HG03469 (cell line): ENCODE measurements around the gene CCZ1.
"Not testable (repeated sequence)": the region's sequence is repeated elsewhere in the genome, so short reads cannot be mapped to it uniquely, and the experiment has no call there.

Experiments
- ATAC-seq: cut with Tn5 transposase; IDR thresholded peaks from one replicate; pipeline ENCODE4 v1.9.1; 2021; ENCODE audit warnings: mild to moderate bottlenecking, moderate library complexity, moderate number of reproducible peaks; ENCODE audit not compliant: unreplicated experiment

Gene CCZ1

DNA sequence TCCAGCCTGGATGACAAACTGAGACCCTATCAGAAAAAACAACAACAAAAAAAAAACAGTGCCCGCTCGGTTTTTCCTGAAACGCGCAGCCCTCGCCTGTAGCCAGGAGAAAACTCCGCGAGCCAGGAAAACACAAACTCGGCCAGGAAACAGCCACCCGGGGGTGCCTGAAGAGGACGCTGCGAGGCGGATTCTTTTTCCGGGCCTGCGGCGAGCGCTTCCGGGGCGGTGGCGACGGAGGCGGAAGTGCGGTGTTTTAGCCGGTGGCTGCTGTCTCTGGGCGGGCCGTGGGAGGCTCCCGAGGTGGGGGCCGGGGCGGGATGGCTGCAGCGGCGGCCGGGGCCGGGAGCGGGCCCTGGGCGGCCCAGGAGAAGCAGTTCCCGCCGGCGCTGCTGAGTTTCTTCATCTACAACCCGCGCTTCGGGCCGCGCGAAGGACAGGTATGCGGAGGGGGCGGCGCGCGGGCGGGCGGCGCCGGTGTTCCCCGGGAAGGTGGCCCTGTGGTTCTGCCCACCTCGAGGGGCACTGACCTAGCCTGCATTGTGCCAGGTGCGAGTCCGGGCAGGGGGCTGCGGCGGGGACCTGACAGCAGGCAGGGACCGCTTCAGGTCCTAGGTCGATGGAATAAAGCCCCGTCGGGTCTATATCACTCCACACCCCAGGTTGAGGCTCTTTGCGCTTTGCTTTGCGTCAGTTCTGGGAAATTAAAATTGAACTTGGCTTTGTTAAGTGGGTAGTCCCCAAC is at the start of gene CCZ1:
CCZ1 (plus strand) TSS at position 254 of the 745 bp plus-strand sequence; CDS start at position 321, 67 bp downstream.
- not testable (repeated sequence) for ATAC-seq

DNA sequence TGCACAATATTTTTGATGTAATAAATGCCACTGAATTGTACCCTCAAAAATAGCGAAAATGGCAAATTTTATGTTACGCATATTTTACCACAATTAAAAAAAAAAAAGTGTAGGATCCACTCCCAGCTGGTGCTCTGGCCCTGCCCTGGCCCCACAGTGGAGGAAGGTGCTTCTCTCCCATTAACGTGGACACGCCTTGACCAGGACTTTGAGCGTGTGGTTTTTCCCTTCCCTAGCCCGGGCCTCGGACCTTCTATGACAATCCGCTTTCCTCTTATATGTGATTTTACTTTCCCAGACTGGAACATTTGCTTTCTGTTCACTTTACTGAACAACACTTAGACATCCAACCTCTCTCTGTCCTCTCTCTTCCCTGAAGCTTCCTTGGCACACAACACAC is 47.6 kb upstream of the CCZ1 start:
- ATAC-seq: no peak

DNA sequence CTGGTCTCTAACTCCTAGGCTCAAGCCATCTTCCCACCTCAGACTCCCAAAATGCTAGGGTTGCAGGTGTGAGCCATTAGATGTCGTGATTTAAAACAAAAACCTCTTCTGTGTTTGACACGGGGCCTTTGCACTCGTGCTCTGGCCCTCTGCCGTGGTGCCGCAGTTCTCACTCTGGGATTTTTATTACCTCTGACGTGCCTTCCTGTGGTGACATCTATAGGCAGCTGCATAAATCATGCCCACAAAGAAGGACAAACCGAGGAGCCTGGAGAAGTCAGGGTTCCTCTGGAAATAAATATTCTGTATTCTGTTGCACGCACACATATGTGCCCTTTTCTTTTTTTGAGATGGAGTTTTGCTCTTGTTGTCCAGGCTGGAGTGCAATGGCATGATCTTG is 43.8 kb upstream of the CCZ1 start:
- ATAC-seq: no peak

DNA sequence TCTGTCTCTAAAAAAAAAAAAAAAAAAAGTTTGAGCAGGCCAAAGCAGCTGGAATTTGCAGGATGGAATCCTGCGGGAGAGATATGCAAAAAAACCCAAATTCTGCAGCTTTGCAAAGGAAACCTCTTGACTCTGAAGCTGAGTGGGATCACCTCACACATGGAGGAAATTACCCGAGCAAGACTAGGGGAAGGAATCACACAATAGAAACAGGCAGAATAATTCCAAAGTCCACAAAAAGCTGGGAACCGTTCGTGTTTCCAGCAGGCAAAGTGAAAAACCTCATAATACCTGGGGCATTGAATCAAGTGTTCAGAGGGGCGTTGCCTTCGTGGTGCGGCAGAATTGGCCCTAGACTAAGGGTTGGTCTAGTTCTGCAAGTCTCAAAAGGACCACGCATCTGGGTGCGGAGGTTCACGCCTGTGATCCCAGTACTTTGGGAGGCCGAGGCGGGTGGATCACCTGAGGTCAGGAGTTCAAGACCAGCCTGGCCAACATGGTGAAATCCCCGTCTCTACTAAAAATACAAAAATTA is 41.4 kb upstream of the CCZ1 start:
- ATAC-seq: not testable (repeated sequence)

DNA sequence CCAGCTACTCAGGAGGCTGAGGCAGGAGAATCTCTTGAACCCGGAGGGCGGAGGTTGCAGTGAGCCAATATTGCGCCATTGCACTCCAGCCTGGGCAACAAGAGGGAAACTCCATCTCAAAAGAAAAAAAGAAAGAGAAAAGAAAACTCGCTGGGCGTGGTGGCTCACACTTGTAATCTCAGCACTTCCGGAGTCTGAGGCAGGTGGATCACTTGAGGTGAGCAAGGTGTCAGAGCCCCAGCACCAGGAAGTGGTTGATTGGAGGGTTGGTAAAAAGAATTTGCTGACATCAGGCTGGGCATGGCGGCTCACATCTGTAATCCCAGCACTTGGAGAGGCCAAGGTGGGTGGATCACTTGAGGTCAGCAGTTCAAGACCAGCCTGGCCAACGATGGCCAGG is 40.0 kb upstream of the CCZ1 start:
- not testable (repeated sequence) for ATAC-seq

DNA sequence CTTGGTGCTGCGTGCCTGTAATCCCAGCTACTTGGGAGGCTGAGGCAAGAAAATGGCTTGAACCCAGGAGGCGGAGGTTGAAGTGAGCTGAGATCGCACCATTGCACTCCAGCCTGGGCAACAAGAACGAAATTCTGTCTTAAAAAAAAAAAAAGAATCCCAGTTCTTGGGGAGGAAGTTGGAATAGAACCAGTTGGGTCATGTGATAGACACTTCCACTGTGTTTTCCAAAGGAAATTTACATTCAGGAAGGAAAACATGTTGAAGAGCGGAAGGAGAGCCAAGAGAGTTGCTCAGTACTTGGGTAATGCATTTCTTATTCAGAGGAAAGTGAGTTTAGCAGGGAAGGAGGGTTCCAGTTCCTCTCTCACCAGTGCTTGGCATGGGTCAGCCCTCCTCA is 37.3 kb upstream of the CCZ1 start:
- ATAC-seq: not testable (repeated sequence)

DNA sequence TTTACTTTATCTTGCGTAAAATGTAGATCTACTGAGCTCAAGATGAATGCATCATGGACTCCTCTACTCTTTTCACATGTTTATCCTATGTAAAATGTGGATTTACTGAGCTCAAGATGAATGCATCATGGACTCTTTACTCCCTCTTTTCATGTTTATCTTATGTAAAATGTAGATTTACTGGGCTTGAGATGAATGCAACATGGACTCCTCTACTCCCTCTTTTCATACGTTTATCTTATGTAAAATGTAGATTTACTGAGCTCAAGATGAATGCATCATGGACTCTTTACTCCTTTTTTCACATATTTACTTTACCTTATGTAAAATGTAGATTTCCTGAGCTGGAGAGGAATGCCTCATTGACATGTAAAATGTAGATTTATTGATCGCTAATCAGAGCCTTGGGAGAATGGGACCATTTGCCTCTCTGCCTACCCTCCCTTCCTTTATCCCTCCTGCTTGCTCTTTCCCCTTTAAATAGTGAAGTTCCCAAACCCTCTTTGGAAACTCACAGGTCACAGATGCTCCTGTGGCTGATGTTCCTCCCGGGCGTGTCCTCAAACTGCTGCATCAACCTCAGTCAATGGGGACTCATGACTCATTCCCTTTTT is 35.7 kb upstream of the CCZ1 start:
- not testable (repeated sequence) for ATAC-seq

DNA sequence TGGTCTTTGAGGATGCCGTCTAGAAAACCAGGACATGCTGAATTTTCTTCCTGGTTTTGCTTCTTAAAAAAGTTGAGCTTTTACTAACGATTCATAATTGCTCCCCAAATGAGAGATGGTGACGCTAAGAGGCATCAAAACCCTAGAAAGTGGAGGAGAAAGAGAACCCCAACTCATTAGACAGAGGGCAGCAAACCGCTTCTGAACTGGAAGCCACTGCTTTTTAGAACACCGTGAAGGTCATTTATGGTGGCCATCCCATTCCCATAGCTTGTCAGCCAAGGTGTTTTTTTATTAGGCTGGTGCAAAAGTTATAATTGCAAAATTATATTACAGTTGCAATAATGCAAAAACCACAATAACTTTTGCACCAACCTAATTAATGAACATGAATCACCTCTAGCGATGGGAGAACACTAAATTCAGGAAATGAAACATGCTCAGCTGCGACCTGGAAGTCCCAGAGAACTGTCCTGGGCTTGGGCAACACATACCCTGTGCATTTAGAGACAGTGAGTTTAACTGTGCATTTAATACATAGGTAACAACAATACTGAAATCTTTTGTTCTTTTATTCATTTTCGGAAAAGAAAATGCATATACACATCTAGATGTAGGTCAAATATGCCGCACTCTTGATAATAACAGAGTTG is 33.1 kb upstream of the CCZ1 start:
- not testable (repeated sequence) for ATAC-seq

DNA sequence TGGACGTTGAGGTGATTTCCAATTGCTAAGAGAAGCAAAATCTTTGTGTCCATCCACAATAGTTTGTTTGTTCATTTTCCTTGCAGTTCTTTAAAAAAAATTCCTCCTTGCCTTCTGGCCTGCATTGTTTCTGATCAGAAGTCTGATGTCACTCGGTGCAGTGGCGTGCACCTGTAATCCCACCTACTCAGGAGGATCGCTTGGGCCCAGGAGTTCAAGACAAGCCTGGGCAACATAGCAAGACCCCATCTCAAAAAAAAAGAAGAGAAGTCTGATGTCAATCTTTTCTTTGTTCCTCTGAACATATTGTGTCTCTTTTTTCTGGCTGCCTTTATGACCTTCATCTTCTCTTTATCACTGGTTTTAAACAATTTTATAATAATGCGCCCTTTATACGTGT is 31.5 kb upstream of the CCZ1 start:
- no peak for ATAC-seq

DNA sequence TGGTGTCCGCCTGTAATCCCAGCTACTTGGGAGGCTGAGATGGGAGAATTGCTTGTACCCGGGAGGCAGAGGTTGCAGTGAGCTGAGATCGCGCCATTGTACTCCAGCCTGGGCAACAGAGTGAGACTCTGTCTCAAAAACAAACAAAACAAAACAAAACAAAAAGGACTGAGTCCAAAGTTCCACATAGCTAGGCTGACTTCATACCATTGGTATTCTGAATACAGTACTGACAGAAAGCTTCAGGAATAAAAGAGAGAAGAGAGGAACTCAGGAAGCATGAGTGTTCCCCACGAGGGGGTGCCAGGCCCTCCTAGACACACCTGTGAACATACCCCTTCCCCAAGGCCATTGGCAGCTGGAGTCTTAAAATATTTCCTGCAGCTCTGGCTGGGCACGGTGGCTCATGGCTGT is 29.6 kb upstream of the CCZ1 start:
- ATAC-seq: not testable (repeated sequence)

DNA sequence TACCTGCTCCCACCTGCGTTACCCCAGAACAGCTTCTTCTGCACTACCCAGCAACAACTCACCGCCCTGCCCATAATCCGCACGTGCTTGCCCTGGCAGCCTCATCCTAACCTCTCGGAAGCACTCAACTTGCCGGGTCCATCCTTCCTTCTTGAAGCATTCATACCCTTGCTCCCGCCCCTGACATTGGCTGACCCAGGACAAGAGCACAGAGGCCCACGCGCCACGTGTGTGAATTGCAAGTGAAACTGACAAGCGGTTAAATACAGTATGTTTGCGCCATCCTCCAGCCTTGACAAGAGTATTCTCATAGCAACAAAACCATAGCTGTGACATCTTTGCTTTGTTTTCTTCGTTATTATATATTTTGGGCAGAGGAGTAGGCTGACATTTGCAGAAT is 28.8 kb upstream of the CCZ1 start:
- ATAC-seq: no peak

DNA sequence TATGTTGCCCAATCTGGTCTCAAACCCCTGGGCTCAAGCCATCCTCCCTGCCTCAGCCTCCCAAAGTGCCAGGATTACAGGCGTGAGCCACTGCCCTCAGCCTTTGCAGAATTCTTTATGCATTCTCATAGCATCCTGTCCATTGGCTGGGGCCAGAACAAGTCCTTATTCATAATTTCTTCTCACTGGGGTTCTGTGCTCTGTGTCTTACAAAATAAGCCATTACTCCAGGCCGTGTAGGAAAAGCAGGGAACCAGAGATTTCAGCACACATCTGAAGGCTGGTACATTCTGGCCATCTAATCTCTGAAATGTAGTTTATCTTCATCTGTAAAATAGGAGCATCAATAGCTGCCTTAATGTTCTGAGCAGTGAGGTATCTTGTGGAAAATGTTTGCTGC is 28.2 kb upstream of the CCZ1 start:
- no peak for ATAC-seq

DNA sequence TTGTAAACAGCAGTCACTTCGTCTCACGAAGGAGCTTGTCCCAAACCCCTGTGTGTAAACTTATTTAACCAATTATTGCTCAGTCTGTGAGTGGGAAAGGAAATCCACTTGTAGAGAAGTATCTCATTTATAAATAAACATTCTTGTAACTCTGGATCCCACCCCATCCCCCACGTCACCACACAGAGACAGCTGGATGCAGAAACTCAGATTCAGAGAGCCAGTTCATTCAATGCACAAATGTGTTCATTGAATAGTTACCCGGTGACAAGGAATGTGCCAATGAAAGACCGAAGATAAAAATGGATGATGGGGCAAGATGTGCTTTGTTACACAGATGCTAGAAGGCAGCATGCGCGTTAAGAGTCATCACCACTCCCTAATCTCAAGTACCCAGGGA is 26.2 kb upstream of the CCZ1 start:
- ATAC-seq: no peak

DNA sequence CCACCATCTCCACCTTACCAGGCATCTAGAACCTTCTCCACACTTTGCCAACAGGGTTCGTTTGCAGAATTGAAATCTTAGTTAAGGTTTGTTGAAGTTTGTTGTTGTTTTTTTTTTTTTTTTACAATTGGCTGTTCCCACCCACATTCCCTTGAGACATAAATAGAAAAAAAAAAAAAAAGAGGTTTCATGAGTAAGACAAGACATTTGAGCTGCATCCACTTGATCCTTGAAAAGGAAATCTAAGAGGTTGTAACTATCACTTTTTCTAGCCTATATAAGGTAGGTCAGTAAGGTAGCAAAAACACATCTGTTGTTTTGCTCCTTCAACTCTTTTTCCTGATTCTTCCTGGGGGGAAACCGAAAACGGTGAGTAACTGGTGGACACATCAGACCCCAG is 18.9 kb upstream of the CCZ1 start:
- not testable (repeated sequence) for ATAC-seq

DNA sequence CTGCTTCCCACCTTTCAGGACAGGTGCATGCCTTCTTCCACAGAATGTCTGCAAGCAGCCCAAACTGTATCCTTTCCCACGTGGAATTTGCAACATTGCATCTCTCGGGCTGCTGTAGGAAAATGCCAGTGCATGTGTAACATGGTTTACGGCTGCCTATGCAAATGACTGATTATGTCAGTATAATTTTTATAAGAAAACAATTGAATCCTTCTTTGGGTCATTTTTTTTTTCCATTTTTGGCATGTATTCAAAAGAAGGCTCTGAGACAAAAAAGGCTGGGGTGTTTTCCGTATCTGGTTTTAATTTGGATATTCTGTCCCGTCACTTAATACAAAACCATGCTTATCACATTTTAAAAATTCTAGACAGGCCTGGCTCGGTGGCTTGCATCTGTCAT is 18.4 kb upstream of the CCZ1 start:
- not testable (repeated sequence) for ATAC-seq

DNA sequence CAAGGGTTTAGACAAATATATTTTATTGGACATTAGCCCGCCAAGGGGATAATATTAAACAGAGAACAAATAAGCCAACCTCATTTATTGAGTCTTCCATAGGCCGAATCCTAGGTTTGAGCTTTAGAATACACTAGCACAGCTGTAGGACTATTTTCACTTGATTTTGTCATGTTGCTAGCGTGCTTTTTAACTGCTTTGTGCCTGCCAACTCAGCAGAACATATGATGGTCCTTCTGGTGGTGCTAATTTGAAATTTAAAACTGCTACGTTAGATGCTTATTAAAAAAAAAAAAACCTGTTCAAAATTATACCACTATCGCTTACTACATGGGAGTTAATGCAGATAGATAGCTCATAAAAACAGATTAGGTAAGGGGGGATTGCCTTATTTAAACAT is 14.1 kb upstream of the CCZ1 start:
- ATAC-seq: not testable (repeated sequence)

DNA sequence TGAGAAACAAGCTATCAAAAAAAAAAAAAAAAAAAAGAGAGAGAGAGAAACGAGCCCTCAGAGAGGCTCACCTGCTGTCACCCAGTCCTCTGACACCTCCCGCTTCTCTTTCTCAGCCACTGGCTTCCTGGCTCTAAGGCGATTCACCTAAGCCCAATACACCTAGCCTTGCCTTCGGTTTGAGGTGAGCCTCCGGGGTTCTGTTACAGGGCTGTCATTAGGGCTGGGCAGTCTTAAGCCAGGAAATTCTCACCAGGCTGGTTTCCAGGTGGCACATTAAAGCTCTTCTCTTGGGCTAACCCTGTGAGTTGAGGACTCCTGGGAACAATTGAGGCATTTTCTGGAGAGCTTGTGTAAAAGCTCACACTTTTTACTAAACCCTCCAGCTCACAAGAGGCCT is 10.5 kb upstream of the CCZ1 start:
- ATAC-seq: not testable (repeated sequence)

DNA sequence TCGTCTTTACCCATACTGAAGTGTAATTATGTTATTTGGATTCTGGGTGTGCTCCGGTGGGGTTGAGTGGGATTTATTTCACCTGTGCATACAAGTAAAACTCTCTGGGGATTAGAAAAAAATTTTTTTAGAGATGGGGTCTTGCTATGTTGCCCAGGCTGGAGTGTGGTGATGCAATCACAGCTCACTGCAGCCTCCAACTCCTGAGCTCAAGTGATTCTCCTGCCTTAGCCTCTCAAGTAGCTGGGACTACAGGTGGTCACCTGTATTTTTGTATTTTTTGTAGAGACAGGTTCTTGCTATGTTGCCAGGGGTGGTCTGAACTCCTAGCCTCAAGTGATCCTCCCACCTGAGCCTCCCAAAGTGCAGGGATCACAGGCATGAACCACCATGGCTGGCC is 8.3 kb upstream of the CCZ1 start:
- not testable (repeated sequence) for ATAC-seq

DNA sequence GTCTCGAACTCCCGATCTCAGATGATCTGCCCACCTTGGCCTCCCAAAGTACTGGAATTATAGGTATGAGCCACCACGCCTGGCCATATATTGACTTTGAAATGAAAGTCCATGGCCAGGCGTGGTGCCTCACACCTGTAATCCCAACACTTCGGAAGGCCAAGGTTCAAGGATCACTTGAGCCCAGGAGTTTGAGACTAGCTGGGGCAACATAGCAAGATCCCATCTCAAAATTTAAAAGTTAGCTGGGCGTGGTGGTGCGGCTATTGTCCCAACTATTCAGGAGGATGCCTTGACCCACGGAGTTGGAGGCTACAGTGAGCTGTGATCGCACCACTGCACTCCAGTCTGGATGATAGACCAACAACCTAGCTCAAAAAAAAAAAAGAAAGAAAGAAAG is 6.0 kb upstream of the CCZ1 start:
- no peak for ATAC-seq

DNA sequence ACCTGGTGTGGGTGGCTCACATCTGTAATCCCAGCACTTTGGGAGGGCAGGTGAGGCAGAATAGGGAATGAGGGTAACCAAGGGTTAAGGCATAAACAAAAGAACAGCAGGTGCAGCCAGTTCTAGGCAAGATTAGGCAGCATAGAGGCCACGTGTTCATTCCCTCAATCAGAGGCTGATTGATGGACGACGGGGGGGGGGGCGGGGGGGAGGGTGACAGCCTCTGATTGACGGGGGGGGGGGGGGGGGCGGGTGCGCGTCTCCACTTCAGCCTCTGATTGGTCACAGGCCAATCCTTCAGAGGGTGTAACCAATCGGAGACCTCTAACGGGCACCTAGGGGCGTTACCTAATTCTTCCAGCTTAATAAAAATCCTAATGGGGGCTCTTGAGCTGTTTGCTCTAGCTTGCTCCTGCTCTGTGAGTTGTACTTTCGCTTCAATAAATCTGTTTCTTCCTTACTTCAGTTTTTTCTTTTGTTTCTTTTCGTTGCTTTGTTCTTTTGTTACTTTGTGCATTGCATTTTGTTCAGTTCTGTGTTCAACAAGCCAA is 1.1 kb upstream of the CCZ1 start:
- not testable (repeated sequence) for ATAC-seq

DNA sequence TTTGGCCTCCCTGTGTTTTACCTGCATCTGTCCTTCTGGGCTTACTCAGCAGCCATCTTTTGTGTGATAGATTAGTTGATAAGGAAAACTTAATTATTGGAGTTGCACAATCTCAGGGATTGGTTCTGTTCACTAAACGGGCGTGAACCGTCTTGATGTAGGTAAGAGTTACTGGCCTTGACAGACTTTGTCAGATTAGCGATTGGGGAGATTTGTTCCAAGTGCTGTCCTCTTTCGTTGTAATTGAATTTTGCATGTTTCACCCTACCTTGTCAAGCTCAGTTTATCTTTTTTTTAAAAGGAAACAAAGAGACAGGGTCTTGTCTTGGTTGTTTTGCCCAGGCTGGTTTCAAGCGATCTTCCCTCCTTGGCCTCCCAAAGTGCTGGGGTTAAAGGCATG is 4.5 kb downstream of the CCZ1 start:
- ATAC-seq: not testable (repeated sequence)
